HuH-7 (cell line): ENCODE measurements around the gene NCL.

ENCODE experiments used
- DNase-seq: peaks from one replicate; pipeline ENCODE4 v3.0.0; 2011; ENCODE audit warnings: low spot score

The NCL gene

GRCh38 chr2:231463698-231464575 is at the start of gene NCL:
TSS of gene NCL (minus strand) at chr2:231464484. CDS start at chr2:231464353, 131 bp downstream.
- DNase-seq: peak; percentile 60

GRCh38 chr2:231513746-231514224 is 49.5 kb upstream of the NCL start:
- no peak for DNase-seq

- no peak for DNase-seq
These were observed 47.9 kb upstream of the NCL start for GRCh38 chr2:231512222-231512621.

- no peak for DNase-seq
These were observed 39.5 kb upstream of the NCL start for GRCh38 chr2:231503766-231504165.

GRCh38 chr2:231502596-231502995 is 38.3 kb upstream of the NCL start:
- DNase-seq: no peak

- DNase-seq: no peak
These were observed 33.4 kb upstream of the NCL start for GRCh38 chr2:231497651-231498050.

- no peak for DNase-seq
These were observed 30.4 kb upstream of the NCL start for GRCh38 chr2:231494669-231495068.

GRCh38 chr2:231490801-231491200 is 26.5 kb upstream of the NCL start:
- no peak for DNase-seq

GRCh38 chr2:231489990-231490389 is 25.7 kb upstream of the NCL start:
- no peak for DNase-seq

- no peak for DNase-seq
These were observed 24.0 kb upstream of the NCL start for GRCh38 chr2:231488331-231488730.

GRCh38 chr2:231486851-231487596 is 22.7 kb upstream of the NCL start:
- DNase-seq: no peak

GRCh38 chr2:231483398-231484329 is 19.4 kb upstream of the NCL start:
- no peak for DNase-seq

GRCh38 chr2:231482806-231483391 is 18.6 kb upstream of the NCL start:
- DNase-seq: peak; percentile 92

GRCh38 chr2:231480781-231481180 is 16.5 kb upstream of the NCL start:
- DNase-seq: no peak

GRCh38 chr2:231479455-231479854 is 15.2 kb upstream of the NCL start:
- DNase-seq: no peak

- no peak for DNase-seq
These were observed 12.6 kb upstream of the NCL start for GRCh38 chr2:231476920-231477319.

GRCh38 chr2:231475965-231476364 is 11.7 kb upstream of the NCL start:
- DNase-seq: no peak

- no peak for DNase-seq
These were observed 8.5 kb upstream of the NCL start for GRCh38 chr2:231472816-231473215.

- DNase-seq: no peak
These were observed 6.1 kb upstream of the NCL start for GRCh38 chr2:231470246-231470900.

GRCh38 chr2:231469583-231469950 is 5.3 kb upstream of the NCL start:
- DNase-seq: no peak
